ENCODE measurements around the gene CFAP410. TPM values are rescaled to one million over a fixed set of nuclear protein-coding genes. Genes with fewer than 3 reads are reported as not detected.

The CFAP410 gene
- total and polyA plus RNA-seq, 2 of the 4 experiments (the other 2 are of a cell fraction): 3.8 to 10.3 TPM

DNA sequence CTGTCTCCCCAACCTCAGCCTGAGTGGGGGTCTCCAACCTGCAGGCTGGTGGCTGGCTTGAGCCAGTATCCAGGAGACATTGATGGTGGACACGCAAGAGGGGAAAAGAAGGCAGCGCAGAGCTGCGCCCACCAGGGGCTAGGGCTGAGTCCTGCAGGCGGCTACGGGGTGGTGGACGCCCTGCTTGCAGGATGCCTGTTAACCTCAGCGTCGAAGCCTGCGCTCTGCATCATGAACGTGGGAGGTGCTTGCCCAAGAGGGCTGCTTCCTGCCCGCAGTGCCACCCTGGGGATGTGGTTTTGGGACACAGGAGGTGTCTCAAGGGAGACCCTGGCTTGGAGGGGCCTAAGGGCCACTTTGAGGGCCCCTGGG lies 11.6 kb downstream of the CFAP410 start:
- ATAC-seq (ENCODE audit: low read depth): no peak
- H2BK120ac ChIP-seq (ENCODE audit: low read depth, low read length): no peak overlapping the region
- H3K14ac ChIP-seq (replicated peaks; ENCODE audit: low read depth, low read length): no peak overlapping the region
- no peaks in the 10 kb centered on the region for H3K9me3 ChIP-seq (ENCODE audit: control insufficient read depth, insufficient read depth, low read length)
- dilution Hi-C loops (cut with HindIII; ENCODE audit: low sequenced_read_pairs, unreplicated experiment): no loop called here
- H2AK9ac ChIP-seq (replicated peaks; ENCODE audit: low read depth, low read length, poor library complexity): no peak overlapping the region
- H3K18ac ChIP-seq (ENCODE audit: low read depth, low read length): no peak overlapping the region
- BruUV-seq (replicated peaks): no TSS peak
- no peak overlapping the region for H2AFZ ChIP-seq (replicated peaks; ENCODE audit: low read length, poor library complexity)
- H4K8ac ChIP-seq (ENCODE audit: low read depth in 2 of 2, low read length in 2 of 2): no peak overlapping the region
- no peak overlapping the region for H3K4ac ChIP-seq (ENCODE audit: low read depth, low read length)
- intact Hi-C loops (cut with micrococcal nuclease): no loop called here
- no peak overlapping the region for H3K9ac ChIP-seq (ENCODE audit: low read depth, low read length)
- H3K4me3 ChIP-seq (ENCODE audit: insufficient read depth, low read depth, low read length): no peak overlapping the region
- no peak overlapping the region for H2BK5ac ChIP-seq (ENCODE audit: low read depth, low read length, poor library complexity, severe bottlenecking)
- H3K27ac ChIP-seq (ENCODE audit: insufficient read depth, low read length): no peak overlapping the region
- H3K4me1 ChIP-seq (ENCODE audit: control insufficient read depth, insufficient read depth, low read length): no peaks in the 10 kb centered on the region
- no peak overlapping the region for H4K91ac ChIP-seq (ENCODE audit: insufficient read depth, low read depth, low read length)
- H3K79me1 ChIP-seq (ENCODE audit: low read depth in 1 of 2, low read length in 2 of 2): no peaks in the 10 kb centered on the region
- no peak overlapping the region for H3K23ac ChIP-seq (ENCODE audit: low read depth, low read length)
- peaks cover 11% of the 10 kb centered on the region for H4K20me1 ChIP-seq (ENCODE audit: insufficient read depth, low read length)
- in situ Hi-C loops (cut with MboI; ENCODE audit: low sequenced_read_pairs): no loop called here
- no peaks in the 10 kb centered on the region for H3K9me1 ChIP-seq (ENCODE audit: insufficient read depth, low read length)
- DNase-seq: no peak
- H2BK20ac ChIP-seq (ENCODE audit: low read depth, low read length): no peak overlapping the region
- no peak overlapping the region for H2BK15ac ChIP-seq (ENCODE audit: low read depth, low read length)
- H3K56ac ChIP-seq (ENCODE audit: extremely low read depth, insufficient read depth, low read length): no peak overlapping the region
- no peak for TF ChIP-seq USF2 (IDR thresholded peaks at IDR 0.05; ENCODE audit: low read depth, low read length)
- TF ChIP-seq CHD1 (IDR thresholded peaks at IDR 0.05; ENCODE audit: low read depth, low read length): no peak
- no peak for TF ChIP-seq POLR2A (IDR thresholded peaks at IDR 0.05; ENCODE audit: low read depth, low read length)
- no peak for TF ChIP-seq CEBPB (IDR thresholded peaks at IDR 0.05; ENCODE audit: low read depth, low read length)
- TF ChIP-seq SMC3 (IDR thresholded peaks at IDR 0.05; ENCODE audit: low read depth, low read length): no peak
- TF ChIP-seq RAD21 (IDR thresholded peaks at IDR 0.05; ENCODE audit: low read length): no peak
- no CpG with 5 or more reads among the region's 11 CpGs for WGBS, 2 experiments (ENCODE audit: extremely low coverage in 2 of 2, insufficient read length in 1 of 2)
- H3K36me3 ChIP-seq (ENCODE audit: control insufficient read depth, insufficient read depth, low read length): peaks cover 41% of the 10 kb centered on the region
- ChIA-PET POLR2A (ENCODE audit: unreplicated experiment) (no interaction called here), CTCF (no interaction called here)
- H3K4me2 ChIP-seq (ENCODE audit: low read depth, low read length): no peak overlapping the region
- no peaks in the 10 kb centered on the region for H3K27me3 ChIP-seq (ENCODE audit: control insufficient read depth, insufficient read depth, low read length)
- no peak overlapping the region for H2AK5ac ChIP-seq (ENCODE audit: low read depth, low read length)
- no peak overlapping the region for H4K5ac ChIP-seq (ENCODE audit: low read depth, low read length)
